Mesodermal cell (in vitro differentiated cells): ENCODE results near the gene NGEF.

Experiments
- H3K27ac ChIP-seq: 2 replicates; pipeline ENCODE4 v1.7.0; 2013; ENCODE audit warnings: mild to moderate bottlenecking, low read depth, low read length, moderate library complexity; ENCODE audit not compliant: severe bottlenecking
- H3K36me3 ChIP-seq: 2 replicates; pipeline ENCODE4 v1.7.1; 2013; ENCODE audit warnings: mild to moderate bottlenecking, low read length, moderate library complexity; ENCODE audit not compliant: control insufficient read depth, insufficient read depth
- H3K4me1 ChIP-seq: one replicate; pipeline ENCODE4 v1.7.1; 2013; ENCODE audit warnings: mild to moderate bottlenecking, low read length; ENCODE audit not compliant: insufficient read depth, control insufficient read depth, poor library complexity, severe bottlenecking
- H3K4me3 ChIP-seq: 2 replicates; pipeline ENCODE4 v1.7.0; 2013; ENCODE audit warnings: low read length, control low read depth, mild to moderate bottlenecking; ENCODE audit not compliant: insufficient read depth, poor library complexity, severe bottlenecking; ENCODE audit errors: extremely low read depth
- H3K9me3 ChIP-seq: 2 replicates; pipeline ENCODE4 v1.7.1; 2013; ENCODE audit warnings: mild to moderate bottlenecking, low read length, moderate library complexity; ENCODE audit not compliant: control insufficient read depth
- WGBS, 2 experiments: methylation state at CpG; one replicate each; pipeline ENCODE4 v1.1.5; 2013; ENCODE audit warnings: missing lambda C conversion rate in 2 of 2; ENCODE audit not compliant: insufficient coverage in 2 of 2; 5-methylcytosine and 5-hydroxymethylcytosine counted together

Gene NGEF

GRCh38 chr2:232838406-232838874 lies 174.6 kb downstream of the NGEF start:
- Histone ChIP-seq H3K36me3 (peaks cover 74% of the 10 kb centered on the region), H3K9me3 (no peaks in the 10 kb centered on the region), H3K27ac (no peak overlapping the region), H3K4me3 (no peak overlapping the region), H3K4me1 (peaks cover 14% of the 10 kb centered on the region)
- 92 to 93% methylated on average over 2 of the region's 2 CpGs for WGBS, 2 experiments

GRCh38 chr2:232836934-232837333 lies 176.1 kb downstream of the NGEF start:
- Histone ChIP-seq H3K27ac (no peak overlapping the region), H3K4me3 (no peak overlapping the region), H3K36me3 (peaks cover 86% of the 10 kb centered on the region), H3K4me1 (peaks cover 14% of the 10 kb centered on the region), H3K9me3 (no peaks in the 10 kb centered on the region)
- WGBS, 2 experiments = 95 to 100% methylated on average over 4 of the region's 4 CpGs

GRCh38 chr2:232835687-232836208 lies 177.3 kb downstream of the NGEF start:
- H3K27ac ChIP-seq = no peak overlapping the region
- peaks cover 86% of the 10 kb centered on the region for H3K36me3 ChIP-seq
- WGBS, 2 experiments = 90 to 98% methylated on average over 7 to 11 of the region's 14 CpGs

GRCh38 chr2:232833830-232834229 lies 179.2 kb downstream of the NGEF start:
- Histone ChIP-seq H3K36me3 (peaks cover 79% of the 10 kb centered on the region), H3K27ac (no peak overlapping the region), H3K4me1 (peaks cover 11% of the 10 kb centered on the region), H3K4me3 (no peak overlapping the region), H3K9me3 (no peaks in the 10 kb centered on the region)
- 100% methylated on average over 1 of the region's 1 CpG; no CpG with 5 or more reads in 1 of the 2 experiments for WGBS, 2 experiments

More at GRCh38 chr2:232835687-232836208, 177.3 kb downstream of the NGEF start:
- H3K4me1 ChIP-seq = peaks cover 14% of the 10 kb centered on the region
- no peak overlapping the region for H3K4me3 ChIP-seq
- H3K9me3 ChIP-seq = no peaks in the 10 kb centered on the region

- Histone ChIP-seq H3K9me3 (no peaks in the 10 kb centered on the region), H3K4me3 (no peak overlapping the region), H3K4me1 (no peaks in the 10 kb centered on the region), H3K36me3 (peaks cover 80% of the 10 kb centered on the region), H3K27ac (no peak overlapping the region)
- whole genome bisulfite sequencing, 2 experiments = 100% methylated on average over 1 of the region's 3 CpGs
Measured at GRCh38 chr2:232831496-232831895, 181.6 kb downstream of the NGEF start.

- Histone ChIP-seq H3K27ac (no peak overlapping the region), H3K36me3 (peaks cover 79% of the 10 kb centered on the region), H3K9me3 (no peaks in the 10 kb centered on the region), H3K4me1 (no peaks in the 10 kb centered on the region), H3K4me3 (no peak overlapping the region)
- WGBS, 2 experiments = 84% methylated on average over 2 of the region's 3 CpGs; no CpG with 5 or more reads in 1 of the 2 experiments
Measured at GRCh38 chr2:232829988-232830387, 183.1 kb downstream of the NGEF start.
